ENCODE data around the gene IL26.

Gene IL26

GRCh38 chr12:68225576-68226476 is at the start of gene IL26:
IL26 (minus strand) TSS chr12:68225810; CDS start chr12:68225756, 54 bp downstream.
- no peak for DNase-seq (ENCODE audit: low spot score)

GRCh38 chr12:68272732-68273131 is 47.1 kb upstream of the IL26 start:
- no peak for DNase-seq (ENCODE audit: low spot score)

- DNase-seq (ENCODE audit: low spot score) = no peak
Measured at GRCh38 chr12:68271346-68271745, 45.7 kb upstream of the IL26 start.

- DNase-seq (ENCODE audit: low spot score) = no peak
Measured at GRCh38 chr12:68270358-68270757, 44.7 kb upstream of the IL26 start.

GRCh38 chr12:68269779-68270178 is 44.2 kb upstream of the IL26 start:
- DNase-seq (ENCODE audit: low spot score) = no peak

GRCh38 chr12:68268967-68269366 is 43.4 kb upstream of the IL26 start:
- no peak for DNase-seq (ENCODE audit: low spot score)

- no peak for DNase-seq (ENCODE audit: low spot score)
Measured at GRCh38 chr12:68267892-68268396, 42.3 kb upstream of the IL26 start.

- no peak for DNase-seq (ENCODE audit: low spot score)
Measured at GRCh38 chr12:68264857-68265256, 39.2 kb upstream of the IL26 start.

- no peak for DNase-seq (ENCODE audit: low spot score)
Measured at GRCh38 chr12:68264158-68264855, 38.7 kb upstream of the IL26 start.

GRCh38 chr12:68263366-68263765 is 37.8 kb upstream of the IL26 start:
- DNase-seq (ENCODE audit: low spot score) = no peak

- no peak for DNase-seq (ENCODE audit: low spot score)
Measured at GRCh38 chr12:68261896-68262295, 36.3 kb upstream of the IL26 start.

- no peak for DNase-seq (ENCODE audit: low spot score)
Measured at GRCh38 chr12:68260153-68260552, 34.5 kb upstream of the IL26 start.

- DNase-seq (ENCODE audit: low spot score) = peak; percentile 88
Measured at GRCh38 chr12:68259318-68259940, 33.8 kb upstream of the IL26 start.

- no peak for DNase-seq (ENCODE audit: low spot score)
Measured at GRCh38 chr12:68253504-68253903, 27.9 kb upstream of the IL26 start, which contains the start of gene IL22. IL22 (minus strand) TSS chr12:68253604; CDS start chr12:68253448, 156 bp downstream.

GRCh38 chr12:68252077-68252476 is 26.5 kb upstream of the IL26 start:
- DNase-seq (ENCODE audit: low spot score) = no peak

- no peak for DNase-seq (ENCODE audit: low spot score)
Measured at GRCh38 chr12:68250454-68250853, 24.8 kb upstream of the IL26 start.

- no peak for DNase-seq (ENCODE audit: low spot score)
Measured at GRCh38 chr12:68247785-68248184, 22.2 kb upstream of the IL26 start.

- DNase-seq (ENCODE audit: low spot score) = no peak
Measured at GRCh38 chr12:68246350-68246749, 20.7 kb upstream of the IL26 start.

GRCh38 chr12:68245180-68246021 is 19.8 kb upstream of the IL26 start:
- no peak for DNase-seq (ENCODE audit: low spot score)

- DNase-seq (ENCODE audit: low spot score) = no peak
Measured at GRCh38 chr12:68242777-68243176, 17.2 kb upstream of the IL26 start.

- no peak for DNase-seq (ENCODE audit: low spot score)
Measured at GRCh38 chr12:68240975-68241374, 15.4 kb upstream of the IL26 start.

GRCh38 chr12:68240079-68240478 is 14.5 kb upstream of the IL26 start:
- DNase-seq (ENCODE audit: low spot score) = peak; percentile 20
